NB4 (cell line): ENCODE data around the gene SYTL2.

Experiments used
- MYC ChIP-seq: IDR thresholded peaks from 2 replicates; pipeline ENCODE4 v1.6.1; 2011; ENCODE audit warnings: low read depth, low read length
- POLR2A ChIP-seq: IDR thresholded peaks from 2 replicates; pipeline ENCODE4 v1.6.1; 2011; ENCODE audit warnings: mild to moderate bottlenecking; ENCODE audit not compliant: insufficient read length; ENCODE audit errors: extremely low read depth
- TF ChIP-seq, protein P1 (sequence below): IDR thresholded peaks from one replicate; pipeline ENCODE4 v1.5.1; 2012; ENCODE audit warnings: low read depth, low read length

GRCh38 chr11:85810871-85811611 is at the start of gene SYTL2:
- TF ChIP-seq, protein P1, sequence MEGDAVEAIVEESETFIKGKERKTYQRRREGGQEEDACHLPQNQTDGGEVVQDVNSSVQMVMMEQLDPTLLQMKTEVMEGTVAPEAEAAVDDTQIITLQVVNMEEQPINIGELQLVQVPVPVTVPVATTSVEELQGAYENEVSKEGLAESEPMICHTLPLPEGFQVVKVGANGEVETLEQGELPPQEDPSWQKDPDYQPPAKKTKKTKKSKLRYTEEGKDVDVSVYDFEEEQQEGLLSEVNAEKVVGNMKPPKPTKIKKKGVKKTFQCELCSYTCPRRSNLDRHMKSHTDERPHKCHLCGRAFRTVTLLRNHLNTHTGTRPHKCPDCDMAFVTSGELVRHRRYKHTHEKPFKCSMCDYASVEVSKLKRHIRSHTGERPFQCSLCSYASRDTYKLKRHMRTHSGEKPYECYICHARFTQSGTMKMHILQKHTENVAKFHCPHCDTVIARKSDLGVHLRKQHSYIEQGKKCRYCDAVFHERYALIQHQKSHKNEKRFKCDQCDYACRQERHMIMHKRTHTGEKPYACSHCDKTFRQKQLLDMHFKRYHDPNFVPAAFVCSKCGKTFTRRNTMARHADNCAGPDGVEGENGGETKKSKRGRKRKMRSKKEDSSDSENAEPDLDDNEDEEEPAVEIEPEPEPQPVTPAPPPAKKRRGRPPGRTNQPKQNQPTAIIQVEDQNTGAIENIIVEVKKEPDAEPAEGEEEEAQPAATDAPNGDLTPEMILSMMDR, result no peak
- TF ChIP-seq POLR2A (no peak), MYC (no peak)
